Liver (tissue), 9 donors: ENCODE measurements around the gene ZIM2. TPM values are rescaled to one million over a fixed set of nuclear protein-coding genes. Genes with fewer than 3 reads are reported as not detected.

Experiments used
- DNase-seq: peaks from one replicate; pipeline ENCODE4 v3.0.0-alpha.2; 2017; ENCODE audit warnings: low spot score
- H3K27ac ChIP-seq, 2 donors: one replicate each; pipeline ENCODE4 v1.7.0; 2013; ENCODE audit warnings: inconsistent platforms in 2 of 2, low read length in 2 of 2, control low read depth in 1 of 2, low read depth in 1 of 2, mild to moderate bottlenecking in 1 of 2
- H3K27me3 ChIP-seq, 4 donors: one replicate each; pipeline versions ENCODE4 v1.6.1 to v1.7.0; 2013; ENCODE audit warnings: low read length in 3 of 4, inconsistent platforms in 1 of 4, mild to moderate bottlenecking in 1 of 4, moderate library complexity in 1 of 4; ENCODE audit not compliant: control insufficient read depth in 4 of 4, insufficient read depth in 4 of 4
- H3K36me3 ChIP-seq, 4 donors: one replicate each; pipeline versions ENCODE4 v1.6.1 to v1.7.0; 2013; ENCODE audit warnings: low read length in 3 of 4, mild to moderate bottlenecking in 3 of 4, low read depth in 1 of 4, moderate library complexity in 1 of 4; ENCODE audit not compliant: control insufficient read depth in 4 of 4, insufficient read depth in 3 of 4
- H3K4me1 ChIP-seq, 4 donors: one replicate each; pipeline versions ENCODE4 v1.6.1 to v1.7.0; 2013; ENCODE audit warnings: low read length in 3 of 4, mild to moderate bottlenecking in 3 of 4, moderate library complexity in 1 of 4; ENCODE audit not compliant: control insufficient read depth in 4 of 4, insufficient read depth in 4 of 4
- H3K4me3 ChIP-seq, 3 donors: one replicate each; pipeline versions ENCODE4 v1.6.1 to v1.7.0; 2013; ENCODE audit warnings: low read length in 3 of 3, control low read depth in 1 of 3, low read depth in 1 of 3, mild to moderate bottlenecking in 1 of 3
- H3K9ac ChIP-seq, 2 donors: one replicate each; pipeline ENCODE4 v1.7.0; 2013; ENCODE audit warnings: low read length in 2 of 2, mild to moderate bottlenecking in 2 of 2, moderate library complexity in 2 of 2, control low read depth in 1 of 2, low read depth in 1 of 2
- H3K9me3 ChIP-seq, 4 donors: one replicate each; pipeline versions ENCODE4 v1.6.1 to v1.7.0; 2013; ENCODE audit warnings: low read length in 3 of 4; ENCODE audit not compliant: control insufficient read depth in 4 of 4
- CTCF ChIP-seq: fragments of 150-350 bp; IDR thresholded peaks from 2 replicates; pipeline ENCODE4 v1.5.1; 2017; ENCODE audit warnings: improper control_type of control experiment, low read depth, low read length; ENCODE audit not compliant: missing input control
- EGR1 ChIP-seq, 2 donors: IDR thresholded peaks; 2 replicates each; pipeline ENCODE4 v1.6.1; 2016 to 2018; ENCODE audit warnings: antibody characterized with exemption in 2 of 2, low read depth in 2 of 2
- FOXA1 ChIP-seq: IDR thresholded peaks from 2 replicates; pipeline ENCODE4 v1.6.1; 2016; ENCODE audit warnings: antibody characterized with exemption
- FOXA2 ChIP-seq: IDR thresholded peaks from 2 replicates; pipeline ENCODE4 v1.6.1; 2016; ENCODE audit warnings: antibody characterized with exemption
- GABPA ChIP-seq, 2 donors: IDR thresholded peaks in 1 of 2; conservative IDR thresholded peaks in 1 of 2; 2 replicates each; pipeline ENCODE4 v1.6.1; 2016; ENCODE audit warnings: antibody characterized with exemption in 2 of 2, mild to moderate bottlenecking in 1 of 2, moderate library complexity in 1 of 2
- HNF4A ChIP-seq, 2 donors: conservative IDR thresholded peaks; 2 replicates each; pipeline ENCODE4 v1.6.1; 2016; ENCODE audit warnings: antibody characterized with exemption in 2 of 2, mild to moderate bottlenecking in 2 of 2
- HNF4G ChIP-seq: IDR thresholded peaks from 2 replicates; pipeline ENCODE4 v1.6.1; 2016; ENCODE audit warnings: antibody characterized with exemption
- MAX ChIP-seq: IDR thresholded peaks from 2 replicates; pipeline ENCODE4 v1.6.1; 2016; ENCODE audit warnings: antibody characterized with exemption
- NR2F2 ChIP-seq: IDR thresholded peaks from 2 replicates; pipeline ENCODE4 v1.6.1; 2016; ENCODE audit warnings: antibody characterized with exemption
- RAD21 ChIP-seq, 2 donors: IDR thresholded peaks; 2 replicates each; pipeline ENCODE4 v1.6.1; 2016; ENCODE audit warnings: antibody characterized with exemption in 2 of 2, mild to moderate bottlenecking in 2 of 2
- REST ChIP-seq: IDR thresholded peaks from 2 replicates; pipeline ENCODE4 v1.6.1; 2016; ENCODE audit warnings: antibody characterized with exemption, mild to moderate bottlenecking
- RXRA ChIP-seq, 2 donors: IDR thresholded peaks; 2 replicates each; pipeline ENCODE4 v1.6.1; 2017 to 2018; ENCODE audit warnings: antibody characterized with exemption in 2 of 2, mild to moderate bottlenecking in 1 of 2
- SP1 ChIP-seq: IDR thresholded peaks from 2 replicates; pipeline ENCODE4 v1.6.1; 2018; ENCODE audit warnings: antibody characterized with exemption, mild to moderate bottlenecking
- TAF1 ChIP-seq: conservative IDR thresholded peaks from 2 replicates; pipeline ENCODE4 v1.6.1; 2016; ENCODE audit warnings: antibody characterized with exemption, mild to moderate bottlenecking
- YY1 ChIP-seq: IDR thresholded peaks from 2 replicates; pipeline ENCODE4 v1.6.1; 2016; ENCODE audit warnings: antibody characterized with exemption, mild to moderate bottlenecking
- ZBTB33 ChIP-seq: IDR thresholded peaks from 2 replicates; pipeline ENCODE4 v1.6.1; 2016; ENCODE audit warnings: antibody characterized with exemption
- WGBS: extraction: QIAGEN DNeasy Blood & Tissue Kit; methylation state at CpG from one replicate; pipeline ENCODE4 v1.1.7; 2013; 5-methylcytosine and 5-hydroxymethylcytosine counted together
- polyA plus RNA-seq, 2 donors: library from polyadenylated mRNA; stranded (reverse) in 1 of 2; unstranded in 1 of 2; fragments of 200-250 nt in 1 of 2; fragments of >200 nt in 1 of 2; fragmentation: Nextera tagmentation in 1 of 2; extraction: Ambion mirVana in 1 of 2; gene quantifications; one replicate each; pipeline versions ENCODE4 v1.2.1 to v1.2.3, GENCODE V29; 2013 to 2015
- total RNA-seq, 2 donors: library from RNA; depleted of rRNA; stranded (reverse); fragments of >200 nt; gene quantifications; one replicate each; pipeline ENCODE4 v1.2.3, GENCODE V29; 2014
- donor health status: healthy.
- donor health status: healthy.
- donor health status: healthy.
- donor health status: healthy.
- donor health status: healthy.

Gene ZIM2
- total and polyA plus RNA-seq, 4 donors: 0.03 to 3.2 (median 0.33) TPM; not detected in 1

DNA sequence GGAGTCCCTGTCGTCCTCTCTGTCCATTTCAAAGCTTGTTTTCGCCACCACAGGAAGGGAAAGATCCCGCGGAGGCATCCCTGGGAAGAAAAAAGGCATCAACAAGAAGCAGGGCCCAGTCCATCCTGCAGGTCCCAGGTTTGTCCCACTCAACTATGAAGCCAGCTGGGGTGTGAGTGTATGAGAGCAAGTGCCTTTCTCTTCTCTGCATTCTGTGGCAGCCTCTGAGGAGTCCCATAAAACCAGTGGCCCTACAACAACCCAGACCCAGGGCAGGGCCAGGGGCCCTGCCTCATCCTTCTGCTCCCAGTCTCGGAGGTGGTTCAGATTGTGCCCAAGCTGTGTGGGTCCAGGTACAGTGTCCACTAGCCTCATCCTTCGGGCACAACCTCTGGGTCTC lies 18.9 kb downstream of the ZIM2 start:
- no peaks in the 10 kb centered on the region for H3K27me3 ChIP-seq
- no peak overlapping the region for H3K4me3 ChIP-seq
- no peaks in the 10 kb centered on the region for H3K4me1 ChIP-seq
- no peak for DNase-seq
- peaks cover 0 to 2% (median under 1%) of the 10 kb centered on the region in 4 donors for H3K9me3 ChIP-seq
- peaks cover 0 to 17% (median 3%) of the 10 kb centered on the region in 4 donors for H3K36me3 ChIP-seq
- no peak overlapping the region for H3K27ac ChIP-seq
- WGBS: 91% methylated on average over 6 of the region's 6 CpGs
- H3K9ac ChIP-seq: no peak overlapping the region
- no peak for TF ChIP-seq EGR1 (IDR thresholded peaks at IDR 0.05; ENCODE audit: low read depth in 2 of 2)
- TF ChIP-seq NR2F2: no peak
- no peak for TF ChIP-seq MAX
- TF ChIP-seq YY1: no peak
- no peak for TF ChIP-seq HNF4A (conservative IDR thresholded peaks at IDR 0.05)
- no peak for TF ChIP-seq HNF4G

DNA sequence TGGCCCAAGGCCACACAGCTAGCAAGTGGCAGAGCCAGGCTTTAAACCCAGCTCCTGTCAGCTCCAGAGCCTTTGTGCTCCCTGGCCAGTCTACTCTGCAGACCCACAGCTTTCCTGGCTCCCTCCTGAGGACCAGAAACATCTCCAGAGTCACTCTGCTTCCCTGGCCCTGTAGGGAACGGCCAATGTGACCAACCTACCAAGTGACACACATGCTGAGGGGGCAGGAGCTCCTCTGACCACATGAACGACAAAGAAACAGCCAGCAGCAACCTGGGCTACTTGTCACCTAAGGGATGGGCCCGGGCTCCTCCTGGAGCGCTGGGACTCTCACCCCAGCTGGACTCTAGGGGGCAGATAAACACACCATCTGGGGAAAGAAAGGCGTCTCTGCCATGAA lies 19.3 kb downstream of the ZIM2 start:
- Histone ChIP-seq H3K27me3 (no peaks in the 10 kb centered on the region), H3K9me3 (peaks cover 0 to 3% (median 2%) of the 10 kb centered on the region in 4 donors), H3K36me3 (peaks cover 0 to 17% (median 3%) of the 10 kb centered on the region in 4 donors), H3K9ac (no peak overlapping the region), H3K4me3 (no peak overlapping the region), H3K27ac (no peak overlapping the region), H3K4me1 (no peaks in the 10 kb centered on the region)
- TF ChIP-seq CTCF (no peak), RAD21 (IDR thresholded peaks at IDR 0.05) (no peak), SP1 (no peak), TAF1 (no peak), EGR1 (IDR thresholded peaks at IDR 0.05; ENCODE audit: low read depth in 2 of 2) (no peak), FOXA1 (no peak), YY1 (no peak), REST (no peak), FOXA2 (no peak), HNF4A (conservative IDR thresholded peaks at IDR 0.05) (no peak)
- DNase-seq: no peak
- 78% methylated on average over 5 of the region's 5 CpGs for WGBS

DNA sequence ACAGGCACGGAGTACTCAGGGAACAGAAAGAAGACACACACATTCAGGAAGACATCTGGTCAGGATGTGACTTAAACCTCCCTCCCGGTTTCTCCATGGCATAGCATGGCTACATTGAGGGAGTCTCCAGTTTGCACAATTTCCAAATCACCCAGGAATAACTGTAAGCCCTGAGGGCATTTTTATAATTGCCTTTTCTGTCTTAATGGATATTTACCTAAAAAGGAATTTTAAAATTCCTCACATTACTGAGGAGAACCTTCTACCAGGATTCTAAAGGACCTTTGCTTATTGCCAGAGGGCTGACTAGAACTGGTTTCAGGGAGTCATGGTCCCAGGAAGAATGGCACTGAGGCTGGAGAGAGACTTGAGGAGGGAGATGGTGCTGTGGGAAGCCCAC lies 21.4 kb downstream of the ZIM2 start:
- DNase-seq: no peak
- WGBS: 88% methylated on average over 2 of the region's 2 CpGs
- no peaks in the 10 kb centered on the region for H3K27me3 ChIP-seq
- H3K4me3 ChIP-seq: no peak overlapping the region
- no peaks in the 10 kb centered on the region for H3K4me1 ChIP-seq
- H3K36me3 ChIP-seq: peaks cover 0 to 17% (median 5%) of the 10 kb centered on the region in 4 donors
- no peak overlapping the region for H3K9ac ChIP-seq
- H3K9me3 ChIP-seq: peaks cover 0 to 11% (median 2%) of the 10 kb centered on the region in 4 donors
- H3K27ac ChIP-seq: no peak overlapping the region
- TF ChIP-seq MAX: no peak
- TF ChIP-seq FOXA2: no peak
- TF ChIP-seq HNF4A (conservative IDR thresholded peaks at IDR 0.05): no peak
- no peak for TF ChIP-seq EGR1 (IDR thresholded peaks at IDR 0.05; ENCODE audit: low read depth in 2 of 2)
- no peak for TF ChIP-seq NR2F2
- TF ChIP-seq ZBTB33: no peak
- TF ChIP-seq GABPA (IDR thresholded peaks at IDR 0.05 in 1 of 2, conservative IDR thresholded peaks at IDR 0.05 in 1 of 2): no peak
- no peak for TF ChIP-seq SP1
- no peak for TF ChIP-seq FOXA1
- no peak for TF ChIP-seq YY1
- TF ChIP-seq RXRA (IDR thresholded peaks at IDR 0.05): no peak
- no peak for TF ChIP-seq REST
